HG02588 (cell line): ENCODE results near the gene TAS2R30.

ENCODE experiments used
- ATAC-seq: cut with Tn5 transposase; IDR thresholded peaks from one replicate; pipeline ENCODE4 v1.9.1; 2021; ENCODE audit warnings: mild to moderate bottlenecking, moderate library complexity; ENCODE audit not compliant: unreplicated experiment

The TAS2R30 gene

DNA sequence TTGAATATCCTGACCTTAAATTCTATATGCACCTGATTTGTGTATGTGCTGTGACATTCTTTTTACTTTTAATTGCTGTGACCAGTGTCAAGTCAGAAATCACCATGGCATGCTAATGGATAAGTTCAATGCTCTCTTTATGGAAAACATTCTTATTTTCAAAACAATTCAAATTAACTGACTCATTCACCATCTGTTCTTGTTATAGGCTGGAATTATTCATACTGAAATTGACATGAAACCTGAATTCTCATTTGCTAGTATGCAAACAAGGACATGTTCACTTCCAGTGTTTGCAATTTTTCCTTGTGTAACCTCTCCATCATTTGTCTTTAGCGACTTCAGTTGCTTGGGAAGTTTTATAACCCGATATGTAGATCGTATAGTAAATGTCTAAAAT is at the start of gene TAS2R30:
Gene TAS2R30, minus strand, starts transcription at position 340 of the 400 bp plus-strand sequence. CDS start 400 bp downstream, outside the sequence.
- ATAC-seq: no peak

- ATAC-seq: no peak
Measured at GRCh38 chr12:11183011-11183410, 48.6 kb upstream of the TAS2R30 start.

DNA sequence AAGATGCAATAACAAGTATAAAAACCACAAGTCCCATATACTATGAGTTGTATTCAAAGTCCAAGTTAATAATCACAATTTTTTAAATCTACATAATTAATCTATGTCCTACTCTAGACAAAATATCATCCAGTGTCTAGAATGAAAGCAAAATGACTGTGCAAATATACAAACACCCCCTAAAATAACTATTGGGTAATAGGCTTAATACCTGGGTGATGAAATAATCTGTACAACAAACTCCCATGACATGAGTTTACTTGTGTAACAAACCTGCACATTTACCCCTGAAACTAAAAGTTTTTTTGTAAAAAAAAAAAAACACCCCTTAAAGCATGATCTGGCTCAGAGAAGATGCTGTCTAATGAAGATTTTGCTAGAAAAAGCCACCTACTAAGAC is 48.1 kb upstream of the TAS2R30 start:
- ATAC-seq: no peak

GRCh38 chr12:11178250-11178649 is 43.8 kb upstream of the TAS2R30 start:
- ATAC-seq: no peak

- no peak for ATAC-seq
Measured at GRCh38 chr12:11174022-11174421, 39.6 kb upstream of the TAS2R30 start.

DNA sequence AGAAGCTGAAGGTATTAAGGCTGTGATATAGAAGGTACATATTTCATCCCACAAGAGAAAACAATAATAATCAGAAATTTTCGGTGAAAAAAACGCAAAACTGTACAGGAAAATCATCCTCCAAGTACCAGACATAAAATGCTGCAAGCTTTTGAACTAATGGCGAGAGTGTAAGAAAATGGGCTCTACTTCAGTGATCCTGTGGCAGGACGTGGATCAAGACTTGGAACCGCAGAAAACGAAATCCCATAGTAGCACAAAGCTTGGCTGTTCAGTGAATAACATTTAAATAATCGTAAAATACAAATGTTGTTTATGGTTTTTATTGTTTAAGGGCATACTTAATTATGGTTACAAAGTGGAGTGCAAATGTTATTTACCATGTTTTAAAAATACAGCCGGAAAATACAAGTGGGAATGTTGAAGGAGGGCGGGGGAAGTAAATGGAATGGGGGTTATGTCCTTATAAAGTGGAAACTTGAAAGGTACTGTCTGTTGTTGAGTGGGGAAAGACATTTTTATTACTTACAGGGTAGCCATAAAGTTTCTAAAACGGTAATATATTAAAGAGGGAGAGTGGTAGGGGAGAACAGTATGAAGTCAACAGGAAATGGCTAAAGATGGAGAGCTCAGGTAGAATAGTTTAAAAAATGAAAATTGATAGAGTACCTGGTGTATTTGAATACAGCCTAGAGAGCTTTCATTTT is 37.7 kb upstream of the TAS2R30 start:
- no peak for ATAC-seq

DNA sequence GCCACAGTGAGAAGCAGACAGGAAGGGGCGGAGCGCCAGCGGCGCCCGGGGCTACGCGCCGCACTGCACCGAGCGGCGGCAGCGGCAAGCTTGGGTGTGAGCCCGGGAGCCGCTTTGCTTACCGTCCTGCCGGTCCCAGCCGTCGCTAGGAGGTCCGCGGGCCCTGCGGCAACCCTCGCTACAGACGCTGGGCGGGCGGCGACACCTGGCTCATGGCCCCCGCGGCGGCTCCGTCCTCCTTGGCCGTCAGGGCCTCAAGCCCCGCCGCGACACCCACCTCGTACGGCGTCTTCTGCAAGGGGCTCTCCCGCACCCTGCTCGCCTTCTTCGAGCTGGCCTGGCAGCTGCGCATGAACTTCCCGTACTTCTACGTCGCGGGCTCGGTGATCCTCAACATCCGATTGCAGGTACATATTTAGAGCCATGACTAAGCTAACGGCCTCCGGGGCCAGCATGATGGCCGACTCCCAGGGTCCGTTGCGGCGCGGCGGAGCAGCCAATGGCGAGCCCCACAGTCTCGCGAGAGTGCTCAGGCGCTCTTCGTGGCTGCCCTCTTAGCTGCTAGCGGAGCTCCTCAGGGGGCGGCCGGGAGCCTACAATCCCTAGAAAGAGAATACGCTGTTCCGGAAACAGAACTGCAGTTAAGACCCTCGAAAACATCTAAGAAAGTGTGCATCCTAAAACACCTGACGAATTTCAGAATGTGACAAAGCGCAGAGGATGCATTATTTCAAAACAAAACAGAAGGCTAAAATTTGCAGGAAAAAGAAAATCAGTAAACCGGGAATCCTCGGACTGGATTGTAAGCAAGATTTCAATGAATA is 36.9 kb upstream of the TAS2R30 start, which contains the start of gene SMIM10L1:
Gene SMIM10L1, plus strand, starts transcription at position 50 of the 824 bp plus-strand sequence. Its CDS starts 163 bp downstream, at position 213.
- ATAC-seq: peak; percentile 96

GRCh38 chr12:11170810-11171144 is 36.3 kb upstream of the TAS2R30 start:
- no peak for ATAC-seq

- no peak for ATAC-seq
Measured at GRCh38 chr12:11166300-11166699, 31.9 kb upstream of the TAS2R30 start.

DNA sequence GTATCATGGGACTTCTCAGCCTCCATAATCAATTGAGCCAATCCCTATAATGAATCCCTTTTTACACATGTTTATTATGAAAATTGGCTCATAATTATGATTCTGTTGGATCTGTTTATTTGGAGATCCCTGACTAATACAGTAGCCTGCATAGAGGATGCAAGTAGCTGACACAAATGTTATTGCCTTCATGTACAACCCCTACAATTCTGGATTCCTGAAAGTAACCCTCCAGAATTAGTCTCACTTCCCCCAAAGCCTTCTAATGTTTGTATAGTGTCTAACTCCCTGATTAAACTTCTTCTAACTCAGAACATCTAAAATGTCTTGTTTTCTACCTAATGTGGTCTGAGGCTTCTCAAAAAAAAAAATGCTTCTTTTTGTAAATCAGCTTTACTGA is 29.9 kb upstream of the TAS2R30 start:
- no peak for ATAC-seq

GRCh38 chr12:11162502-11162901 is 28.1 kb upstream of the TAS2R30 start:
- ATAC-seq: no peak

DNA sequence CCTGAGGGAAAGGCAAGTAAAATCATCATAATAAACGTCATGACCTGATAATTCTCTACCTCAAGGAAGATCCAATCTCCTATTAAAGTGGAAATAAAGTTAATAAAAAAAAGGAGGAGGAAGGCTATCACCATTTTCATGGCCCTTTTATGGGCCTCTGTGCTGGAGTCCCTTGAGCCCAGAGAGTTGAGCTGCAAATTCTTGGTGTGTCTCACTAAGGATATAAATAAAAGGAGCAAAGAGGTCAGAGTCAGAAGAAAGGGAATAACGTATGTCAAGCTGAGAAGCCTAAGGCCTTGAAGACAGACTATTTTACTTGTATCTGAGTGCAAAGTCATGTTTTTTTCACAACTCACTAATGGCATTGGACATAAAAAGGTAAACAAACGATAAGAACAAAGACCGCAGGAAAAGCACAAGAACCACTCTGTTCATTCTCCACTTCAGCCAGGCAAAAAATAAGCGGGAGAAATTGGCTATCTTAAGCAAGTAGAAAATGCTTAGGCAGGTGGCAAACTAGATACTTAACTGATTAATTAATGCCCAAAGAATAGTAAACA is 24.5 kb upstream of the TAS2R30 start:
- no peak for ATAC-seq

DNA sequence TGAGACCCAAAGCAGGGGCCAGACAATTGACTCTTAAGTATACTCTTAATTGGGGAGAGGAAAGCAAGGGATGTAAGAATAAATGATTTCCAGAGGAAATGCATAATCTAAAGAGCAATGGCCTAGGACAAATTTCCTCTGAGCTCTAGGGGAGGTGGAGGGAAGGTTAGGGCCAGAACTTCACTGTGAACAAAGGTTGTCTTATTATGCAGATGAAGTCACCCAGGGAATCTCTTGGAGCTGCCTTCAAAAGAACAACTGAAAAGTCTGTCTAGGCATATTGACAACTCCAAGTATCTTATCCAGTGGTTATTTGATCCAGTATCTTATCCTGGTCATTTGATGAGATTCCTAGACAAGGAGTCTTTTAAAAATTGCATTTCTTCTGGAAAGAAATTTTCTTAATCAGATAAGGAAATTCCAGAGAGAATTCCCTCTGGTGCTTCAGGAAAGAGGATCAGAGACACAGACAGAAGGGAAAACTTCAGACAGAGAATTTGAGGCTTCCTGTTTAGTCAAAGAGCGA is 20.0 kb upstream of the TAS2R30 start:
- ATAC-seq: no peak

GRCh38 chr12:11152725-11153124 is 18.3 kb upstream of the TAS2R30 start:
- ATAC-seq: no peak

DNA sequence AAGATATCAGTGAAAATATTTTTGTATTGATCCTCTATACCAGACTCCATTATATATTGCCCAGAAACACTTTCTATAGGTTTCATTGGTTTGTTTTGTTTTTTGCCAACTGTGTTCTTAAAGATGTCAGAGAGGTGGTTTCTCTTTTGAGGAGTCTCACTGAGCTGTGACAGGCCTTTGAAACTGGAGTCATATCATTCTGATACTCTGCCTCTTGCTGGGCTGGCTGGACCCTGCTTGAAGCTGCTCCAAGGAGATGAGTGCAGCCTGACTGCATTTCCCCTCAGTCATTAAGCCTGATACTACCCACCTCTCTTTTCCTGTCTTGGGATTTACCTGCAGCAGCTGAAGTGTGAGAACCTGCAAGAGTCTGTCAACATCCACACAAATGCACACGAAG is 16.4 kb upstream of the TAS2R30 start:
- no peak for ATAC-seq

- no peak for ATAC-seq
Measured at GRCh38 chr12:11147420-11147819, 13.0 kb upstream of the TAS2R30 start.

DNA sequence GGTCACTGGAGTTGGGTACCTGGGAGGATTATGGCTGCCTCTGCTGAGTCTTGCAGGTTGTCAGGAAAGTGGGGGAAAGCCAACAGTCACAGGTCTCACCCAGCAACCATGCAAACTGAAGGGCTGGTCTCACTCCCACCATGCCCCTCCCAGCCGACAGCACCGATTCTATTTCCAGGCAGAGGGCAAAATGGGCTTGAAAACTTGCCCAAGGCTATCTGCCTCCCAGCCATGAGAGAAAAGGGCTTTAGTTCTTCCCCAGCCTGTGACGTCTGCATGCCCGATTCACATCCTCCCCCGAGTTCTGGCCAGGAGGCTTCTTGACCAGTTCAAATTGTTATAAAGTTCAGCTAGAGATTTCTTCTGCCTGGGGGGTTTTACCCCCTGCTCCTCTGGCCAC is 9.9 kb upstream of the TAS2R30 start:
- ATAC-seq: no peak

GRCh38 chr12:11143352-11143751 is 8.9 kb upstream of the TAS2R30 start:
- ATAC-seq: no peak

- ATAC-seq: peak; percentile 53
Measured at GRCh38 chr12:11136075-11136474, 1.6 kb upstream of the TAS2R30 start.

GRCh38 chr12:11133816-11134215 is 628 bp downstream of the TAS2R30 start:
- no peak for ATAC-seq

GRCh38 chr12:11133162-11133561 is 1.3 kb downstream of the TAS2R30 start:
- ATAC-seq: no peak

GRCh38 chr12:11130999-11131398 is 3.4 kb downstream of the TAS2R30 start:
- ATAC-seq: no peak
